Activated CD4-positive, CD25-positive, alpha-beta regulatory T cell treated with anti-CD3 and anti-CD28 coated beads, Interleukin-2, amount 50 U/mL, for 72 hours (primary cell): Measurements from ENCODE around the gene CCN6.
A peak's percentile ranks its signal among the peaks of the same experiment; 100 is the strongest.
"Not testable (repeated sequence)": the region's sequence is repeated elsewhere in the genome, so short reads cannot be mapped to it uniquely, and the experiment has no call there.

Source experiments
- DNase-seq: peaks from one replicate; pipeline ENCODE4 v3.0.0; 2021

The CCN6 gene

GRCh38 chr6:112030206-112030960 is 23.5 kb upstream of the CCN6 start:
- no peak for DNase-seq

DNA sequence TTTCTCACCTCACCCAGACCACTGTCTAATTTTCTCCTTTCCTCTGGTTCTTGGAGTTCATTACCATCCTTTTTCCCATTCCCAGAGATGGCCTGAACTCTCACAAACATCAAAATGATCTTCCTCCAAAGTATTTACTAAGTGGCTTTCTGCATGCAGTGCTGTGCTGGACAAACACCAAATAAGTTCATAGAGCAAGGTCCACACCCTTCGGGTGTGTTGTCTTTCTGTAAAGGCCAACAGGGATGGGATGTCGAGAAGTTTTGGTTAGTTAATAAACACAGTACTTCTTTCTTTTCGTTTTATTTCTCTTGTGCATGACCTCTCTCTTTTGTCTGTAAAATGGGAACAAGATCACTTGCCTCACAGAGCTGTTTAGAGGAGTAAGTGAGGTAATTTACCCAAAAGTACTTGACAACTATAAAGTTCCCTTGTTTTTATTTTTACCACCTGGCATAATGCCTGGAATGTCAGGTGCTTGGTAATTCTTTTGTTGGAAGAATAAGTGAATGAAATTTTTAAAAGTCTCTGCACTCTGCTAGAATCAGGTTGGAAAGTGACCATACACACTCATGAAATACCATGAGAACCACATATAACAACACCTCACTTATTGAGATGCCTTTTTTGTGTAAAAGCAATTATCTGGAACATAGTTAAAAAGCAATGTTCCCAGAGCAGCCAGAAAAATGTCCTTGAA is 22.8 kb upstream of the CCN6 start:
- DNase-seq, result no peak

GRCh38 chr6:112031960-112032359 is 21.9 kb upstream of the CCN6 start:
- DNase-seq, result no peak

DNA sequence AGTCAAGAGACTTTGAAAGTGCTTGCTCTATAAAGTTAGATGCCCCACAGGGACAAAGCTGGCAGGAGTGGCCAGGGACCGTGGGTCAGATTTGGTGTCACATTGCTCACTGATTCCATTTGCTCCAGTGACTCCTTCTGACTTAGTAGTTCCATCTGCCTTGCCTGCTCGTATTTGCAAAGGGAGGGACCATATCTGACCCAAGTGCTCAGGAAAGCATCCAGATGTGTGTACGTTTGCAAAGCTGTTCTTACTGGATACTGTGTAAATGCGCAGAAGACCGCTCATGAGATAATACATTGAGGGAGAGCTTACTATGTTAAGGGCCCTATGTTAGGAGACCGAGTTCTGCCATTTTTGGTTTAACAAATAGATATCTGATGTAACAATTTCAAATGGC is 21.2 kb upstream of the CCN6 start:
- no peak for DNase-seq

- no peak for DNase-seq
These were observed 19.9 kb upstream of the CCN6 start for GRCh38 chr6:112033791-112034615.

DNA sequence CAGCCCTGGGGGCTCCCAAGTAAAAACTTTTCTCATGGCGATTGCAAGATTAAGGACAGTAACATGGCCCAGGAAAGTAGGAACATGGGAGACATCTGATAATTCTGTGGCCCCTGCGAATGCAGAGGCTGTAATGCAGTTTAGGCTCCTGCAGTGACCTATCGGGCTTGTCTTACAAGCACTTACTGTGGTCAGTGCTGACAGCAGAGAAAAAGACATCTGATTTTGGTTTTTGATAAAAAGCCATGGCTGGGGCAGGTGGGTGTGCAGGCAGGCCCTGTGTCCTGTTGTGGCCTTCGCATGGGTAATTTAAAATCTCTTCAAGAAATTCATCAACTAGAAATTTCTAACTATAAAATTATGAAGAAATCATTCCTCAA is 19.3 kb upstream of the CCN6 start:
- no peak for DNase-seq

DNA sequence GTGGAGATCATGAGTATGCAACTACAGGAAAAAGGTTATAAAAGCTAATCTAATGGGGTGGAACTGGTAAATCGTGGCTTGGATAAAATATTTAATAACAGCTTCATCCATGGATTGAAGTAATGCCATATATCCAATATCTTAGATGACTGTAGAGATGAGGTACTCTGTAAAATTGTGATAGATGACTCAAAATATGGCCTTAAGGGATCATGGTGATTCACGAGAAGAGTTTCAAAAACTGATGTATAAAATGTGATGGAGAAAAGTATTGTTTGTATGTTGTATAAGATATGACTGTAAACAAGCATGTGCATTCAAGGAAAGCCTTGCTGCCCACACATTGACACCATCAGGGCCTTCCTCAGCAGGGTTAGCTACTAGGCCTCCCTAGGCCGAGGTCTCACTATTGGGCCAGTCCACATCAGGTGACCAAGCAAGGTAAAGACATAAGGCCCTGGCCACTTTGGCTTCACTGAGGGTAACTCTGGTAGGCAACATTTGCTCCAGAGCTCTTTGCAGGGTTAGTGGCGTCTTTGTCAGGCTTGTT is 17.7 kb upstream of the CCN6 start:
- no peak for DNase-seq

GRCh38 chr6:112037783-112038216 is 16.1 kb upstream of the CCN6 start:
- no peak for DNase-seq

GRCh38 chr6:112038268-112038667 is 15.6 kb upstream of the CCN6 start:
- DNase-seq, result no peak

GRCh38 chr6:112038756-112039430 is 15.0 kb upstream of the CCN6 start:
- DNase-seq, result no peak

GRCh38 chr6:112039431-112039770 is 14.5 kb upstream of the CCN6 start:
- no peak for DNase-seq

- no peak for DNase-seq
These were observed 12.9 kb upstream of the CCN6 start for GRCh38 chr6:112040956-112041355.

GRCh38 chr6:112041535-112041934 is 12.4 kb upstream of the CCN6 start:
- DNase-seq, result no peak

DNA sequence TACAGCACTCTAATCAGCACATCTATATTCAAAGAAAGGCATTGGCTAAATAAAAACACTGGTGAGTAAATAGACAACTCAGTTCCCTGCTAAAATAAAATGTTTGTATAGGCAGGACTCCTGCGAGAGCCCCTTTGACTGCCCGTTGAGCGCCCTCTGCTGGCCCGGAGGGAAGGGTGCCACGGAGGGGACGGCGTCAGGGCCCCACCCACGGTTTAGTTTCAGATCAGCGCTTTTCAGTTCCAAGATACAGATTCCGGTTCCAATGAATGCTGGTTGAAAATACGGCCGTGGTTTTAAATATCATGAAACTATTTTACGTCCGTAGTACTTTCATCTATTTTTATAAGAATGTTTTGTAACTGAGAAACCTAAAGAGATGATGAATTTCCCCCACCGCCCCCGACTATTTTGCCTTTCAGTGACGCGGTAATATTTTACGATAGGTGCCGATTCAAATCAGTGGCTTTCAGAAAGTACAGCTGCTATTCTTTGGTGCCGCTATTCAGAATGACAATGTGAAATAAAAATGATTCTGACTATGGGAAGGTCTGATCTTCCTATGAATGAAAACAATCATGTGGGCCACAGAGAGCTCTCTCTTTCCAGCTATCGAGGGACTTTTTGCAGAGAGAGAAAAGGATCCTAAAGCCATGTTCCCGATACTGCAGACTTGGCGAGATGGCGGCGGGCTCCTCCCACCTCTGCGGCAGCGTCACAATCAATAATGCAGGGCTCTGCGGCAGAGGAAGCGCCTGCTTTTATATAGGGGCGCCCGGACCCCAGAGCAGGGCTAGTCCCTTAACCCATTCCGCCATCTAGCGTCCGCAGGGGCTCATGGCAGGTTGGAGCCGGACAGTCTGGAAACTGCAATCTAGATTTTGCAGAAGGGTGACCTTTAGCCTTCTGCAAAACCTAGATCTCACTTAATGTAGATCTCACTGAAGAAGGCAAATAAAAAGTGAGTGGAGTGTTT is 10.6 kb upstream of the CCN6 start:
- DNase-seq, result peak; percentile 90

DNA sequence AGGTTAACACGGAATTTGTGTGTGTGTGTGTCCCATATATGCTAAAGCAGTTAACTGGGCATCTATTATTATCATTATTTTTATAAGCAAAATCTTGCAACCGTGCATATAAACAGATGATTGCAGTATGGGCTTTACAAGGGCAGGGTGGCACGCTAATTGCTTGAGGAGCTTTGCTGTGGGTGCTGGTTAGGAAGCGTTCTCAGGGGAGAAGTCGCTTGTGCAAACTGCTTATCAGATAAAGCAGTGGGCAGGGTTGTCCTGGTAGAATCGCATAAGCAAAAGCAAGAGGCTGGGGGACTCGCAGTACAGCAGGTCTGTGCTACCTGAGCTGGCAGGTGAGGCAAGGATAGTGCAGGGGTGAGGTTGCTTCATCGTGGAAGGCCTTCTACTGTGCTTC is 9.7 kb upstream of the CCN6 start:
- DNase-seq, result no peak

DNA sequence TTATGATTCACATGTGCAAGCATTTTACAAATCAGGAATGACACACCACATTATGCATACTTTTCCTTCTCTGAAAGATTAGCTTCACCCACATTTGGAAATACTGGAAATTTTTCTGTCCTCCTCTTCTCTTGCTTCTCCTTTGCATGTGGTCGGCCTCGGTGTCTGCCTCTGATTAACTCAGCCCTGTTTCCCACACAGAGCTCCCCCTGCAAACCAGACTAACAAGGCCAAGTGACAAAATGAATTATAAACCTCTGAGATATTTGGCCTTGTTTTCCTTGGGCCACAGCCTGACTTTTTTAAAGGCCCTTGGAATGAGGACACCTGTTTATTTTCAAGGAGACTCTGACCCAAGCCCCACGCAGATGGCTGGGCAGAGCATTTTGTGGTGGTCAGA is 9.0 kb upstream of the CCN6 start:
- no peak for DNase-seq

DNA sequence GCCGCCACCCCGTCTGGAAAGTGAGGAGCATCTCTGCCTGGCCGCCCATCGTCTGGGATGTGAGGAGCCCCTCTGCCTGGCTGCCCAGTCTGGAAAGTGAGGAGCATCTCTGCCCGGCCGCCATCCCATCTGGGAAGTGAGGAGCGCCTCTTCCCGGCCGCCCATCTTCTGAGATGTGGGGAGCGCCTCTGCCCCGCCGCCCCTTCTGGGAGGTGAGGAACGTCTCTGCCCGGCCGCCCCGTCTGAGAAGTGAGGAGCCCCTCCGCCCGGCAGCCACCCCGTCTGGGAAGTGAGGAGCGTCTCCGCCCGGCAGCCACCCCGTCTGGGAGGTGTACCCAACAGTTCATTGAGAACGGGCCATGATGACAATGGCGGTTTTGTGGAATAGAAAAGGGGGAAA is 6.4 kb upstream of the CCN6 start:
- not testable (repeated sequence) for DNase-seq

DNA sequence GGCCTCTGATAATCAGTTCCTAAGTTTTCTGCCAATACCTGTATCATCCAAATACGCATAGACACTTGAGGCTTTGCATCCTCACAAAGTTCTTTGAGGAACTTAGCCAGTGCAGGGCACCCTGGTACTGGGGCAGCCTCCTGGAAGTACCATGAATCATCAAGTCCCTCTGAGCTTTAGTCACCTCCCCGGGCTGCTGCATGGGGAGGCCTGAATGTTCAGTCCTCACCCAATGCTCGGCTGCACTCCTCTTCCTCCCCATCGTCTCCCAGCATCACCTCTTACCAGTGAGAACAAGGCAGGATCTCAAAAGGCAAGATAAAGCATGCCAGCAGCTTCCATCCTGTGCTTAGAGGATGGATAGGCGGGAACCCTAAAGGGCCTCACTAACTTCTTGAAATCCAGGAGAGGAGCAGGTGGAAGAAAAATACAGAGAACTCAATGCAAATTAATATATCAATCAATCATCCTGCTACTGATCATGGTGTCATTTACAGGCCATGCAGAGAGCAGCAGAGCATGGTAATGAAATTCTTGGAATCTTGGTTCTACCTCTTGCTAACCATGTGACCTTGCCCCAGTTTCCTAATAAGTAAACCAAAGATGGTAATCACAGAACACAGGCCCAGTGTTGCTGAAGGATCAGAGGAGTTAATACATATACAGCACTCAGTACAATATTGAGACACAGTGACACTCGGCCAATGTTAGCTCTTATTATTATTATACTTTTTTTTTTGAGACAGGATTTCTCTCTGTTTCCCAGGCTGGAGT is 4.7 kb upstream of the CCN6 start:
- DNase-seq, result no peak

- DNase-seq, result no peak
These were observed 3.9 kb upstream of the CCN6 start for GRCh38 chr6:112049996-112050395.

DNA sequence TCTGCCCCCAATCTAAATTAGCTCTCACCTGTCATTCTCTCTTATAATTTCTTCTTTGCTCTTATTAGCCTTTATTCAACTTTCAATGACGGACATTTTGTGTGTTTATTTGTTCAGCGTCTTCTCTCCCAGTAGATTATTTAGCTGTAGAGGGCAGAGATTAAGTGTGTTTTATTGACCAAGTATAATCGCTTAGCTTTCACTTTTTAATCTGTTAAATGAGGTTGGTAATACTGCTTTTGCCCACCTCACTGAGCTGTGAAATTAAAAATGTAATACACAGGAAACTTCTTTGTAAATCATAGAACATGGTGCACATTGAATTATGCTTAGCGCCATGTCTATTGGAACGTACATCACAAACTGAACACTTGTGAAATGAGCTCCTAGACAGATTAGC is 3.5 kb upstream of the CCN6 start:
- DNase-seq, result no peak

- not testable (repeated sequence) for DNase-seq
These were observed 2.6 kb upstream of the CCN6 start for GRCh38 chr6:112051251-112051740.
